ENCODE results near the gene NSD2. TPM values are rescaled to one million over a fixed set of nuclear protein-coding genes. Genes with fewer than 3 reads are reported as not detected.
"Not testable (repeated sequence)": the region's sequence is repeated elsewhere in the genome, so short reads cannot be mapped to it uniquely, and the experiment has no call there.

NSD2 gene
- total RNA-seq, 1 experiment from 2014 or later = 71.9 TPM

- DNase-seq (ENCODE audit: low read depth) = not testable (repeated sequence)
Measured at GRCh38 chr4:2003361-2003760, 132.2 kb downstream of the NSD2 start.

GRCh38 chr4:2006367-2006766 is 135.2 kb downstream of the NSD2 start:
- no peak for DNase-seq (ENCODE audit: low read depth)

- DNase-seq (ENCODE audit: low read depth) = peak; percentile 22
Measured at GRCh38 chr4:2006956-2007653, 135.9 kb downstream of the NSD2 start.

GRCh38 chr4:2007804-2008670 is 136.8 kb downstream of the NSD2 start:
- DNase-seq (ENCODE audit: low read depth) = no peak

- no peak for DNase-seq (ENCODE audit: low read depth)
Measured at GRCh38 chr4:2008671-2008920, 137.4 kb downstream of the NSD2 start.

GRCh38 chr4:2008921-2009650 is 137.9 kb downstream of the NSD2 start, which contains the start of gene NELFA:
Gene NELFA, minus strand, starts transcription at chr4:2008974. Its CDS starts 15 bp downstream, at chr4:2008959.
- peak; percentile 89 for DNase-seq (ENCODE audit: low read depth)

GRCh38 chr4:2009651-2010233 is 138.5 kb downstream of the NSD2 start:
- DNase-seq (ENCODE audit: low read depth) = peak; percentile 66

GRCh38 chr4:2011583-2011982 is 140.4 kb downstream of the NSD2 start:
- DNase-seq (ENCODE audit: low read depth) = no peak

GRCh38 chr4:2015008-2015407 is 143.8 kb downstream of the NSD2 start:
- no peak for DNase-seq (ENCODE audit: low read depth)

GRCh38 chr4:2021358-2022018 is 150.3 kb downstream of the NSD2 start:
- DNase-seq (ENCODE audit: low read depth) = not testable (repeated sequence)

- DNase-seq (ENCODE audit: low read depth) = no peak
Measured at GRCh38 chr4:2024683-2025082, 153.5 kb downstream of the NSD2 start.

GRCh38 chr4:2025817-2026216 is 154.6 kb downstream of the NSD2 start:
- DNase-seq (ENCODE audit: low read depth) = no peak

GRCh38 chr4:2027120-2027519 is 155.9 kb downstream of the NSD2 start:
- DNase-seq (ENCODE audit: low read depth) = not testable (repeated sequence)

GRCh38 chr4:2031161-2031560 is 160.0 kb downstream of the NSD2 start:
- not testable (repeated sequence) for DNase-seq (ENCODE audit: low read depth)

Other genes starting within 250 kb of the NSD2 start
- gene FAM53A, start 187.1 kb upstream of the NSD2 start, total RNA-seq (2014; rRNA removed; shearing (Covaris generic)) = 7.3 TPM in 1 of 2 replicates, not detected in the other
- 135 and 161 TPM in 2 replicates for gene SLBP, start 159.1 kb upstream of the NSD2 start, total RNA-seq (2014; rRNA removed; shearing (Covaris generic))
- gene TMEM129, start 150.1 kb upstream of the NSD2 start, total RNA-seq (2014; rRNA removed; shearing (Covaris generic)) = 25.0 and 37.6 TPM in 2 replicates
- 24.0 and 40.6 TPM in 2 replicates for gene TACC3, start 149.9 kb upstream of the NSD2 start, total RNA-seq (2014; rRNA removed; shearing (Covaris generic))
- 1.4 and 1.9 TPM in 2 replicates for gene FGFR3, start 78.1 kb upstream of the NSD2 start, total RNA-seq (2014; rRNA removed; shearing (Covaris generic))
- gene LETM1, start 15.2 kb upstream of the NSD2 start, total RNA-seq (2014; rRNA removed; shearing (Covaris generic)) = 23.1 and 33.0 TPM in 2 replicates
- 11.6 and 17.3 TPM in 2 replicates for gene NELFA, start 137.6 kb downstream of the NSD2 start, total RNA-seq (2014; rRNA removed; shearing (Covaris generic))
- gene NAT8L, start 187.9 kb downstream of the NSD2 start, total RNA-seq (2014; rRNA removed; shearing (Covaris generic)) = 0.05 TPM in 1 of 2 replicates, not detected in the other